Endometrial microvascular endothelial cells (primary cell): ENCODE data around the gene VPS35L. TPM values are rescaled to one million over a fixed set of nuclear protein-coding genes. Genes with fewer than 3 reads are reported as not detected.
"Not testable (repeated sequence)": the region's sequence is repeated elsewhere in the genome, so short reads cannot be mapped to it uniquely, and the experiment has no call there.

Experiments
- in situ Hi-C: cut with HindIII; loops from 2 replicates; pipeline ENCODE4 v1.10.0; 2017; ENCODE audit warnings: low sequenced_read_pairs, low pct_unique_long_range_greater_than_20kb; ENCODE audit errors: inconsistent ontology term
- total RNA-seq: library from RNA; depleted of rRNA; stranded (reverse); fragments of >200 nt; gene quantifications from one replicate; pipeline ENCODE4 v1.2.3, GENCODE V29; 2015; ENCODE audit errors: inconsistent ontology term

The VPS35L gene
- total RNA-seq, 1 donor from 2014 or later: 48.0 TPM

- in situ Hi-C loops: no loop called here
These were observed 123.3 kb downstream of the VPS35L start for GRCh38 chr16:19678804-19679203.

GRCh38 chr16:19679281-19679680 is 123.8 kb downstream of the VPS35L start:
- in situ Hi-C loops: not testable (repeated sequence)

DNA sequence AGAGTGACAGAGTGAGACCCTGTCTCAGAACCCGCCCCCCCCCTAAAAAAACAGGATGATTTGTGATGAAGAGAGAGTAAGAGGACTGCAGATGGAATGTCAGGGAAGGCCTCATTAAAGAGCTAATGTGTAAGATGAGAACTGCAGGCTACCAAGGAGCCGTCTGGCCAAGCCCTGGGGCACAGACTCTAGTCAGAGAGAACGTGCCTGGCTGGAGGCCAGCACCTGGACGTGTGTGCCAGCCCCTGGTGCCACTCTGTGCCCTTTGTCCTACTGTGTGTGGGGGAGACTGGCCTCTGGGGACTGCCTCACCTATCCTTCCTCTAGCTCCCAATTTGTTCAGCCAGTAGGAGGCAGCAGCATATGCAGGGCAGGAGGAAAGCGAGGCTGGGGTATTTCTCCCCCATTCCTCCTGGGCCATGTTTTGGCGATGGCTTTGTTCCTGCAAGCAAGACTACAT is 125.4 kb downstream of the VPS35L start:
- in situ Hi-C loops: no loop called here

GRCh38 chr16:19681637-19682036 is 126.1 kb downstream of the VPS35L start:
- in situ Hi-C loops: no loop called here

DNA sequence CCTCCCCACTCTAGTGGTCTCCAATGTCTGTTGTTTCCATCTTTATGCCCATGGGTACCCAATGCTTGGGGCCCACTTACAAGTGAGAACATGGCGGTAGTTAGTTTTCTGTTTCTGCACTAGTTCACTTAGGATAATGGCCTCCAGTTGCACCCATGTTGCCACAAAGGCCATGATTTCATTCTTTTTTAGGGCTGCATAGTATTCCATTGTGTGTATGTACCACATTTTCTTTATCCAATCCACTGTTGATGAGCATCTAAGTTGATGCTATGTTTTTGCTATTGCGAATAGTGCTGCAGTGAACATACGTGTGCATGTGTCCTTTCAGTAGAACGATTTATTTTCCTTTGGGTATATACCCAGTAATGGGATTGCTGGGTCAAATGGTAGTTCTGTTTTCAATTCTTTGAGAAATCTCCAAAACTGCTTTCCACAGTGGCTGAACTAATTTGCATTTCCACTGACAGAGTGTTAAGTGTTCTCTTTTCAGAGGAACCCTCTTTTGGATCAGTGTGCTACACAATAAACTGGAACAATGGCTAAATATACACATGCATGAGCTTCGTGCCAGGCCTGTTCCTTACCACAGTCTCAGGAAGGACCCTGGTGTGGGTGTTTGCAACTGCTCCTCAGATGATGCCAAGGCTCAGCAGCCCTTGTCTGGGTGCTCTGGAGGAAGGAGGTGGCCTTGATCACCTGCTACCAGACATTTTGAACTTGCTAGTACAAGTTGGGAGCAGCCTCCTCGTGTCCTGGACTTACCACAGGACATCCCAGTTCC is 128.1 kb downstream of the VPS35L start:
- in situ Hi-C loops: no loop called here

DNA sequence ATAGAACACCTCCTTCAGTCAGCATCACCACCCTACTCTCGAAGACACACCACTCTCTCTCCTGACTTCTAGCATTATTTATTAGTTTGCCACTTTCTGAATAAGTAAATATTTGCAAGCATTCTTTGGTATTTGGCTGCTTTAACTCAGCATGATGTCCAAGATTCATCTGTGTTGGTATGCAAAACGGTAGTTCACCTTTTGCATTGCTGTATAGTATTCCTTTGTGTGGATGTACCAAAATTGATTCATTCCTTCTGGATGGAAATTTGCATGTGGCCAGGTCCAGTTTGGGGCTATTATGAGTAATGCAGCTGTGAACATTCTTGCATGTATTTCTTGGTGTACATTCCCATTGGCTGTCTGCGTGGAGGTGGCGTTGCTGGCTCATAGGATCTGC is 129.7 kb downstream of the VPS35L start:
- in situ Hi-C loops: no loop called here

DNA sequence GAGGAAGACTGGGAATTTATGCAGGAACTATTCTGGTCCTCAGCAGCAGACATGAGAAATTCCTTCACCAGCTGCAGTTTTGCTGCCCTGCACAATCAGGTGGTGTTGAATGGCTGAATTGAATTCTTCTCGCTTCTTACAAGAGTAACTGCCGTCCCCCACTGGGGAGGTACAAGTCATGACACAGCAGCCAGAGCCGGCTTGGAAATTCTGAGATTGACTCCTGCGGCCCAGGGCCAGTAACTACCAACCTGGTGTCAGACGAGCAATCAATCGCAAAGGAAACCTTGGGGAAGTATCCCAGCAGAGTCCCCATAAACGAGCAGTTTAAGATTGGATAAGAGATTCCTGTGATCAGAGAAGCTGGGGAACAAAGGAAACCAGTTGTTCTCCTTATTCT is 131.8 kb downstream of the VPS35L start:
- in situ Hi-C loops: no loop called here

- in situ Hi-C loops: no loop called here
These were observed 133.0 kb downstream of the VPS35L start for GRCh38 chr16:19688396-19689024.

DNA sequence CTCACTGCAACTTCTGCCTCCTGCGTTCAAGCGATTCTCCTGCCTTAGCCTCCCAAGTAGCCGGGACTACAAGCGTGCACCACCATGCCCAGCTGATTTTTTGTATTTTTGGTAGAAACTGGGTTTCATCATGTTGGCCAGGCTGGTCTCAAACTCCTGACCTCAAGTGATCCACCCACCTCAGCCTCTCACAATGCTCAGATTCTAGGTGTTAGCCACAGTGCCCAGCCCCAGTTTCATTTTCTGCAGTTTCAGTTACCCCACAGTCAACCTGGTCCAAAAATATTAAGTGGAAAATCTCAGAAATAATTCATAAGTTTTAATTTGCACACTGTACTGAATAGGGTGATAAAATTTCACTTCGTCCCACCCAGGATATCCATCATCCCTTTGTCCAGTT is 133.8 kb downstream of the VPS35L start:
- in situ Hi-C loops: no loop called here

GRCh38 chr16:19690196-19690595 is 134.7 kb downstream of the VPS35L start:
- in situ Hi-C loops: no loop called here

DNA sequence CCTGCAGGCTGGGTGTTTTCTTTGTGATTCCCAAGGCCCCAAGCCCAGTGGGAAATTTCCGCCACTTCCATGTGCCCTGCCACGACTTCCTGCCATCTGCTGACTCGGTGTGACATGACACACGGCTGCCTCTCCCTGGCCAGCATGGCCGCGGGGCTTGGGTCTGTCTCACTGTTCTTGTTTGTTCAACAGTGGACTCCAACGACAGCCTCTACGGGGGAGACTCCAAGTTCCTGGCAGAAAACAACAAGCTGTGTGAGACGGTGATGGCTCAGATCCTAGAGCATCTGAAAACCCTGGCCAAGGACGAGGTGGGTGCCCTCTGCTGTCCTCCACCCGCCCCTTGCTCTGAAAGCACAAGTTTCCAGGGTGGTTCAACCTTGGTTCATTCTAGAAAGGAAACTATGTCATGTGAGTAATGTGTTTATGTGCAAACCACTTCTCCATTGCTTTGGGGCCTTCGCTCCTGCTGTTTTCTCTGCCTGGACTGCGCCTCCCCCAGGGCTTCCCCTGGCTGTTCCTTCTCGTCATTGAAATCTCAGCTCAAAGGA is 135.7 kb downstream of the VPS35L start:
- in situ Hi-C loops: no loop called here

DNA sequence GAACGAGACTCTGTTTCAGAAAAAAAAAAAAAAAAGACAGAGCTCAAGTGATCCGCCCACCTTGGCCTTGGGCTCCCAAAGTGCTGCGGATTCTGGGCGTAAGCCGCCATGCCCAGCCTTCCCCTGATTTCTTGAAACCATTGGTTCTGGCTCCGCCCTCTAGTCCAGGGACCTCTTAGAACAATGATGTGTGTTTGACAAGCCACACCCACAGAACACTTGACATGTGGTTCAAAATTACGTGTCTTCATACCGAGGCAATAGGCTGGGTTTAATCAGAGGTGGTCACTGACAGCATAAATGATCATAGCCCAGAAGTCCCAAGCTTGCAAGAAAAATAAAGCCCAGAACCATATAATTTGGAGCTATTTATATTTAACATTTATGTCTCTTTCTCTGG is 139.5 kb downstream of the VPS35L start:
- in situ Hi-C loops: no loop called here

DNA sequence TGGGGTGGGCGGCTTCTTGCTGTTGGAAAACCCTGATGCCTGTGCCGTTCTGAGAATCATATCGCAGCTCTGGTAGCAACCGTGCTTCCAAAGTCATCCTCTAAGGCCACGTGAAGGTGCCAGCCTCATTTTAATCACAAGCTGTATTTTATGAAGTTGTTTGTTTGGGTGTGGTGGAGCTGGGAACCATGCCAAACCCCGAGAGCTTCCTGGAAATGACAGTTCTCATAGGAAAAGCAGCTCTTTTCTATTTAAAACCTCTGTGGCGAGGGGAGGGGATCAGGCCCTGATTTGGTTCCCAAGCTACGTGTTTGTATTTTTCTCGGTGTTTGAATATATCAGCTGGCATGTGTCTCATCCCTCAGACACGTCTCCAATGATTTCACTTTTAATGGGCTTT is 140.8 kb downstream of the VPS35L start:
- in situ Hi-C loops: no loop called here

GRCh38 chr16:19696961-19697360 is 141.5 kb downstream of the VPS35L start:
- in situ Hi-C loops: no loop called here

DNA sequence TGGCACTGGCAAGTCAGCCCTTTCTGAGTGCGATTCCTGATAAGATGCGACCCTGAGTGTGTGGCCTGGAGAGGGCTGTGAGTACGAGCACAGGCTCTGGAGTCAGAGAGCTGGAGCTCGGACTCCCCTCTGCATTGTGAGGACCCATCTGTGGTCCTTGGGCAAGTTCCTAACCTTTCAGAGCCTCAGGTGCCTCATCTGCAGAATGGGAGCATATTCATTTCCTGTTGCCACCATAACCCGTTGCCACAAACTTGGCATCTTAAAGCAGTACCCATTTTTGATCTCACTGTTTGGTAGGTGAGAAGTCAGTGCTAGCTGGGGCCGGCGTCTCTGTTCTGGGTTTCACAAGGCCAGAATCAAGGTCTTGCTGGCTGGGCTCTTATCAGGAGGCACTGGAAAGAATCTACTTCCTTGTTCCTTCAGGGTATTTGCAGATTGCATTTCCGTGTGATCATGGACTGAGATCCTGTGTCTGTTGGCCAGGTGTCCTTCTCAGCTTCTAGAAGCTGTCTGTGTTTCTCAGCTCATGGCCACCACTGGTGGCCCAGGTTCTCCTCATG is 142.3 kb downstream of the VPS35L start:
- in situ Hi-C loops: no loop called here

DNA sequence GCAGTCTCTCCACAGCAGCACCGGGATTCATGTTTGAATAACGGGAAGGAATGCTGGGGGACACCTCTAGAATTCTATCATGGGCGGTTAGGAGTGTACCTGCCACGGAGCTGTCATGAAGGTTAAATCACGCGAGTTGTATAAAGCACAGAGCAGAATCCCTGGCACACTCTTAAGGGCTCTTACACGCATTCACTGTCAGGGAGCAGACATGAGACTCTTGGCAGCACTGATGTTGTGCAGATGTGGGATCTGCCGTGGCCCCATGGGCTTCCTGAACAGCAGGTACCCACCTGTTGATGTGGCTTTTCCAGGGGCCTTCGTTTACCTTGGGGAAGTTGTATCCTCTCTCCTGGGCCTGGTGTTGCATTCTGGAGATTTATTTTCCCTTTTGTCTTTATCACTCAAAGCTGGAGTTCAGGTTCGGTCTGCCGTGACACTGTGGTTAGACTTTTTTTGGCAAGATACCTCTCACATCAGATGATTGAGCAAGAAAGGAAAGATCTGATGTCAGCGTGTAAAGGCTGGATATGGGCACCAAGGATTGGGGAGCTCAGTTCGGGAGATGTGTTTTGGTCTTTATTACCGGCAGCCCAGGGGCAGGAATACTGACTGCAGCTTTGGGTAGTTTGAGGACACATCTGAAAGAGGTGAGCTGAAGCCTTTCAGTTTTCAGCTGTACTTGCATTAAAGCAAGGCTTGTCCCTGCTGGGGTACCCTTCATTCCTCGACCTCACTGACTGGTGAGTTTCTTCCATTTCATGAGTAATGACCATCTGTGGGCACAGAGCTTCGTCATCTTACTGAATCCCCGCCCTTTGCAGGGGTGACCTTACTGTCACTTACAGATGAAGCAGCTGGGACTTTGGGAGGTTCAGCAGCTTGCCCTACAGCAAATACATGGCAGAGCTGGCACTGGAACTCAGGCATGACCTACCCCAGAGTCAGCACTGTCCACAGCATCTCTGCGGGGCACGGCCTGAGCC is 143.3 kb downstream of the VPS35L start:
- in situ Hi-C loops: no loop called here

- in situ Hi-C loops: no loop called here
These were observed 144.0 kb downstream of the VPS35L start for GRCh38 chr16:19699472-19699871.

DNA sequence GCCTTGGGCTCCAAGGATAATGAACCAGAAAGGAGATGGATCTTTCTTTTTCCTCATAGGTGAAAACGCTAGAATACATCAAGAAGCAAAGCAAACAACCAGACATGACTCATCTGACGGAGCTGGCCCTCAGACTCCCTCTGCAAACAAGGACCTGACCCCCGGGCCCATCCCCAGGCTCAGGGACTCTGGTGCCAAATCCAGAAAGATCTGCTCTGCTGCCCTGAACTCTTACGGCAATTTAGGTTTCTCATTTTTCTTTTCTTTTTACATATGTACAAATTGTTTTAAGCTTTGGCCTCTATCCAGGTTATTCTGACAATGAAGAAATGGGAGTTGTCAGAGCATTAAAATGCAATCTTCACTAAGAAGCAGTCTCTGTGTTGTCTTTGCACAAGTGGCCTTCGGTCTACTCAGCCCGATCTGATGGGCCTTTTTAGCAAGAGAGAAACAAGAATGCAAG is 144.8 kb downstream of the VPS35L start:
- in situ Hi-C loops: loop anchor here (25.0 kb wide), 1 partner anchor 187 kb away; the partner anchor contains the start of gene GPRC5B
